Glomerular visceral epithelial cell (primary cell): ENCODE measurements around the gene FAM162A.

Experiments
- DNase-seq: peaks from one replicate; pipeline ENCODE4 v3.0.0-alpha.2; 2016; ENCODE audit errors: extremely low spot score

Gene FAM162A

GRCh38 chr3:122387709-122388108 is 3.7 kb downstream of the FAM162A start:
- no peak for DNase-seq

- no peak for DNase-seq
Measured at GRCh38 chr3:122389197-122389596, 5.2 kb downstream of the FAM162A start.

- DNase-seq, result no peak
Measured at GRCh38 chr3:122389892-122390291, 5.9 kb downstream of the FAM162A start.

GRCh38 chr3:122390665-122391064 is 6.7 kb downstream of the FAM162A start:
- no peak for DNase-seq

- DNase-seq, result no peak
Measured at GRCh38 chr3:122391681-122392446, 7.9 kb downstream of the FAM162A start.

GRCh38 chr3:122392868-122393844 is 9.2 kb downstream of the FAM162A start:
- DNase-seq, result peak; percentile 46

GRCh38 chr3:122394173-122394572 is 10.2 kb downstream of the FAM162A start:
- no peak for DNase-seq

- no peak for DNase-seq
Measured at GRCh38 chr3:122395582-122395981, 11.6 kb downstream of the FAM162A start.

- no peak for DNase-seq
Measured at GRCh38 chr3:122396511-122396910, 12.5 kb downstream of the FAM162A start.

- no peak for DNase-seq
Measured at GRCh38 chr3:122397201-122397600, 13.2 kb downstream of the FAM162A start.

- DNase-seq, result no peak
Measured at GRCh38 chr3:122398920-122399319, 14.9 kb downstream of the FAM162A start.

GRCh38 chr3:122403489-122403888 is 19.5 kb downstream of the FAM162A start:
- peak; percentile 63 for DNase-seq

- DNase-seq, result no peak
Measured at GRCh38 chr3:122405015-122405414, 21.0 kb downstream of the FAM162A start.

- DNase-seq, result no peak
Measured at GRCh38 chr3:122406198-122406597, 22.2 kb downstream of the FAM162A start.

GRCh38 chr3:122407946-122408345 is 24.0 kb downstream of the FAM162A start:
- no peak for DNase-seq

GRCh38 chr3:122409446-122409845 is 25.5 kb downstream of the FAM162A start:
- DNase-seq, result no peak

- DNase-seq, result no peak
Measured at GRCh38 chr3:122410111-122410510, 26.1 kb downstream of the FAM162A start.

GRCh38 chr3:122410639-122411038 is 26.7 kb downstream of the FAM162A start:
- DNase-seq, result no peak

- no peak for DNase-seq
Measured at GRCh38 chr3:122414391-122414790, 30.4 kb downstream of the FAM162A start.

GRCh38 chr3:122415104-122415744 is 31.2 kb downstream of the FAM162A start:
- DNase-seq, result peak; percentile 52

- peak; percentile 98 for DNase-seq
Measured at GRCh38 chr3:122415762-122416654, 32.0 kb downstream of the FAM162A start, which contains the start of gene WDR5B. TSS of gene WDR5B (minus strand) at chr3:122416062. CDS start at chr3:122415528, 534 bp downstream.
